Measurements from ENCODE around the gene COL6A3.
"Not testable (repeated sequence)": the region's sequence is repeated elsewhere in the genome, so short reads cannot be mapped to it uniquely, and the experiment has no call there.

COL6A3 gene

GRCh38 chr2:237315829-237316225 is 98.1 kb downstream of the COL6A3 start:
- no peak for DNase-seq (ENCODE audit: low spot score)

GRCh38 chr2:237315170-237315828 is 98.7 kb downstream of the COL6A3 start:
- no peak for DNase-seq (ENCODE audit: low spot score)

- no peak for DNase-seq (ENCODE audit: low spot score)
These were observed 99.3 kb downstream of the COL6A3 start for GRCh38 chr2:237314681-237315080.

- DNase-seq (ENCODE audit: low spot score): no peak
These were observed 99.8 kb downstream of the COL6A3 start for GRCh38 chr2:237314198-237314597.

GRCh38 chr2:237312021-237312755 is 101.8 kb downstream of the COL6A3 start:
- no peak for DNase-seq (ENCODE audit: low spot score)

GRCh38 chr2:237310515-237311114 is 103.3 kb downstream of the COL6A3 start:
- no peak for DNase-seq (ENCODE audit: low spot score)

GRCh38 chr2:237309416-237309815 is 104.5 kb downstream of the COL6A3 start:
- DNase-seq (ENCODE audit: low spot score): no peak

GRCh38 chr2:237309011-237309410 is 105.0 kb downstream of the COL6A3 start:
- no peak for DNase-seq (ENCODE audit: low spot score)

GRCh38 chr2:237307474-237307873 is 106.5 kb downstream of the COL6A3 start:
- no peak for DNase-seq (ENCODE audit: low spot score)

GRCh38 chr2:237306787-237307170 is 107.2 kb downstream of the COL6A3 start:
- DNase-seq (ENCODE audit: low spot score): no peak

- no peak for DNase-seq (ENCODE audit: low spot score)
These were observed 107.7 kb downstream of the COL6A3 start for GRCh38 chr2:237306083-237306786.

- no peak for DNase-seq (ENCODE audit: low spot score)
These were observed 108.4 kb downstream of the COL6A3 start for GRCh38 chr2:237305579-237305978.

- DNase-seq (ENCODE audit: low spot score): no peak
These were observed 109.0 kb downstream of the COL6A3 start for GRCh38 chr2:237304763-237305514.

- DNase-seq (ENCODE audit: low spot score): not testable (repeated sequence)
These were observed 110.7 kb downstream of the COL6A3 start for GRCh38 chr2:237303244-237303643.

- no peak for DNase-seq (ENCODE audit: low spot score)
These were observed 112.4 kb downstream of the COL6A3 start for GRCh38 chr2:237301595-237301994.

GRCh38 chr2:237300739-237301138 is 113.2 kb downstream of the COL6A3 start:
- DNase-seq (ENCODE audit: low spot score): no peak

- no peak for DNase-seq (ENCODE audit: low spot score)
These were observed 114.1 kb downstream of the COL6A3 start for GRCh38 chr2:237299906-237300305.

GRCh38 chr2:237298151-237299118 is 115.5 kb downstream of the COL6A3 start:
- no peak for DNase-seq (ENCODE audit: low spot score)

- DNase-seq (ENCODE audit: low spot score): no peak
These were observed 116.4 kb downstream of the COL6A3 start for GRCh38 chr2:237297421-237298150.

GRCh38 chr2:237296756-237297155 is 117.2 kb downstream of the COL6A3 start:
- no peak for DNase-seq (ENCODE audit: low spot score)

Data from D341Med (cell line).